Islet precursor cell (in vitro differentiated cells): ENCODE results near the gene HLA-A.

Source experiments
- DNase-seq: peaks from one replicate; pipeline ENCODE4 v3.0.0-alpha.2; 2018

Gene HLA-A

GRCh38 chr6:29990931-29991330 is 48.6 kb downstream of the HLA-A start:
- no peak for DNase-seq

GRCh38 chr6:29992807-29993206 is 50.5 kb downstream of the HLA-A start:
- no peak for DNase-seq

GRCh38 chr6:29994826-29995225 is 52.5 kb downstream of the HLA-A start:
- DNase-seq: no peak

DNA sequence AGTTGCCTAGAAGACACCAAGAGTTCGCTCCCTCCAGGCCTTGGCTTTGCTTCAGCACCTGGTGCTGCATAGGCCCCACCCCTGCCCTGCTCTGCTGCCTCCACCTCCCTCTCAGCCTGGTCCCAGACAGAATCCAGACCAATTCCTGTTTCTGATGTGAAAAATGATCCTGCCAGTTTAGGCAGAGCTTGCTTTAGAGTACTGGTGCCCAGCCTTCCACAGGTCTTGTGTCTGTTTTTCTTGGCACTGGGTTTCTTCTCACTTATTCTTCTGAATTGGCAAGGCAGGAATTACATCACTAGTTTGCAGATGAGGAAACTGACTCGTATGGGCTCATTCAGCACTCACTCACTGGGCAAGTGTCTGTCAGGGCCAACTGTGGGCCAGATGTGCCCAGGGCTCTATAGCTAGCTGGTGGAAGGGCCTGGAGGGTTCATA is 53.0 kb downstream of the HLA-A start:
- no peak for DNase-seq
